Activated CD4-positive, CD25-positive, alpha-beta regulatory T cell treated with anti-CD3 and anti-CD28 coated beads, Interleukin-2, amount 50 U/mL, for 16 hours (primary cell): Measurements from ENCODE around the gene CLDN15.
"Not testable (repeated sequence)": the region's sequence is repeated elsewhere in the genome, so short reads cannot be mapped to it uniquely, and the experiment has no call there.

ENCODE experiments used
- DNase-seq: peaks from one replicate; pipeline ENCODE4 v3.0.0-alpha.2; 2020; ENCODE audit warnings: low read depth, low spot score

Gene CLDN15

GRCh38 chr7:101200504-101200861 is 37.1 kb downstream of the CLDN15 start:
- DNase-seq = no peak

DNA sequence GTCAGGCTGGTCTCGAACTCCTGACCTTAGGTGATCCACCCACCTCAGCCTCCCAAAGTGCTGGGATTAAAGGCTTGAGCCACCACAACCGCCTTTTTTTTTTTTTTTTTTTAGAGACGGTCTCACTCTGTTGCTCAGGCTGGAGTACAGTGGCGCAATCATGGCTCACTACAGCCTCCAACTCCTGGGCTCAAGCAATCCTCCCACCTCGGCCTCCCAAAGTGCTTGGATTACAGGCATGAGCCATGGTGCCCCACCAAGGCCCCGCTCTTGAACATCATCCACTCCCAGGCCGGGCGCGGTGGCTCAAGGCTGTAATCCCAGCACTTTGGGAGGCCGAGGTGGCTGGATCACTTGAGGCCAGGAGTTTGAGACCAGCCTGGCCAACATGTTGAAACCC is 38.1 kb downstream of the CLDN15 start:
- not testable (repeated sequence) for DNase-seq

DNA sequence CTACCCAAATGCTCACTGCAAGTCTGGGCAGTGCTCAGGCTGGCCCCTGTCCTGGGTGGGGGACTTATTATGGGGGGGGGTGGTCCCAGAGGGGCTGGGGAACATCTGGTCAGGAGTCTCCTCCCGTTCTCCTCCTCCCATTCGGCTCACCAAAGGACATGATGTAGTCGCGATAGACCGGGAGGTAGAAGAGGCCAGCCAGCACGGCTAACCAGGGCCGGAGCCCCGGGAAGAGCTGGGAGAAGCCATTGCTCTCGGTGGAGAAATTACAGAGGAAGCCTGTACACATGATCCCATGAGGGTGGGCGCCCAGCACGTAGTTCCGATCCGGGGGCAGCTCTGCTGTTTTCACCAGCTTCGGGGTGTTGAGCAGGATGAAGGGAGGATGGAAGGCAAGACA is 39.1 kb downstream of the CLDN15 start:
- no peak for DNase-seq

DNA sequence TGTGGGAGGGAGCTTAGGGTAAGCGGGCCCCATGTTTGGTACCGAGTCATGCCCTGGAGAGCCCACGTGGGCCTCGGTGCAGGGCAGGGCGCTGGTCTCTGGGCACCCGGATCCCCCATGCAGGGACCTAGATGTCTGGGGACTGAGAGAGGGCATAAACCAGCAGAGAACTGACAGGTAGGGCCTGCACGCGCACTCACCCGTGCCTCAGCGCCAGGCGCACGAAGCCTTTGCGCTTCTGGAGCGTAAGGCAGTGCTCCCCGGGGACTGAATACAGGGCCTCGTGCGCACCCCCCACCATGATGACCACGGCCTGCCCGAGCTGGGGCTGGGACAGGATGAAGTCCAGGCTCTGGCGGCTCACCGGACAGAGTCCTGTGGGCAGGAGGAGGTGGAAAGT is 39.6 kb downstream of the CLDN15 start:
- no peak for DNase-seq

DNA sequence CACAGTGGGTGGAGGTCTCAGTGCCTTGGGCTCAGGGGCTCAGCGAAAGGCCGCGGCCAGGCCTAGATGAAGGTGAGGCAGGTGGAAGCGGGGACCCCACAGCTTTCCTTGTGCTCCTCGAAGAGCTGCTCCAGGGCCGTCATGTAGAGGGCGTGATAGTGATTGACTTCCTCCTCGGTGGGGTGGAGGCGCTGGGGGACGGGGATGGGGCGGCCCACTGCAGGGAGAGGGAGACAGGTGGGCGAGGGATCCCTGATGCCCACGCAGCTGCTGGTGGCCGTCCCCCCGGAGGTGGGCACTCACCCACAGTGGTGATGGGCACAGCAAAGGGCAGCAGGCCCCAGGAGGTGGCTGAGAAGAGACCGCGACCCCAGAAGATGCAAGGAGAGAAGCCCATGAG is 41.7 kb downstream of the CLDN15 start:
- DNase-seq = no peak

- DNase-seq = no peak
These were observed 48.5 kb downstream of the CLDN15 start for GRCh38 chr7:101189109-101189508.

GRCh38 chr7:101186844-101187428 is 50.7 kb downstream of the CLDN15 start:
- no peak for DNase-seq

- no peak for DNase-seq
These were observed 51.4 kb downstream of the CLDN15 start for GRCh38 chr7:101186194-101186593.

DNA sequence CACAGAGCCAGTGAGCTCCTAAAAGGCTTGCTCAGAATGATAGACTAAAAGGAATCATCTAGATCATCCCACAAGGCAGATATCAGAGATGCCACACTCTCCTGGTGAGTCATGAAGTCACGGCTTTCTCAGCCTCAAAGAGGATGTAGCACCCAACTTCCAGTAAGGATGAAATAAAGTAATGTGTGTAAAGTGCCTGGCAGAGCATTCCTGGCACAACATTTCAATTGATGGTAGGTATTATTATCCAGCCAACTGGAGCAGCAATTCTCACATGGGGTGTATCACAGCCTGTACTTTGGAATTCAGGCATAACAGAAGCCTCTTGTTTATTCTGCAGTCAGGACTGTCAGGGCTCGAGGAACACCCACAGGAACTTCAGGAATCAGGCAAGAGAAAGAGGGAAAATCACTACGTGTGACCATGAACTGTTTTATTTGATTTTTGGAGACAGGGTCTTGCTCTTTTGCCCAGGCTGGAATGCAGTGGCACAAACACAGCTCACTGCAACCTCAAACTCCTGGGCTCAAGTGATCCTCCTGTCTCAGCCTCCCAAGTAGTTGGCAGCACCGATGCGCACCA is 52.3 kb downstream of the CLDN15 start:
- DNase-seq = no peak
